ENCODE results near the gene NSUN7.

Gene NSUN7

GRCh38 chr4:40848940-40849339, 99.2 kb downstream of the NSUN7 start:
- DNase-seq (ENCODE audit: low read depth) = no peak

DNA sequence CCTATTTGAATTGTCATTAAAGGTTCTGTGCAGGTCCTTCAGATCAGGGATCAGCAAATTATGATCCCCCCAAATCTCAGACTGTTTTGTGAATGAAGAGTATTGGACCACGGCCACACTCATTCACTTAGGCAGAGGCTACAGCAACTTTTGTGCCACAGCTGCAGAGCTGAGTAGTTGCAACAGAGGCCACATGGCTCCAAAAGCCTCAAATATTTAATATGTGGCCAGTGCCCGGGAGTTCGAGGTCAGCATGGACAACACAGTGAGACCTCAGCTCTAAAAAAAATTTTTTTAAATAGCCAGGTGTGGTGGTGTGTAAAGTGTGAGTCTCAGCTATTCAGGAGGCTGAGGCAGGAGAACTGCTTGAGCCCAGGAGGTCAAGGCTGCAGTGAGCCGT, 100.7 kb downstream of the NSUN7 start:
- no peak for DNase-seq (ENCODE audit: low read depth)

DNA sequence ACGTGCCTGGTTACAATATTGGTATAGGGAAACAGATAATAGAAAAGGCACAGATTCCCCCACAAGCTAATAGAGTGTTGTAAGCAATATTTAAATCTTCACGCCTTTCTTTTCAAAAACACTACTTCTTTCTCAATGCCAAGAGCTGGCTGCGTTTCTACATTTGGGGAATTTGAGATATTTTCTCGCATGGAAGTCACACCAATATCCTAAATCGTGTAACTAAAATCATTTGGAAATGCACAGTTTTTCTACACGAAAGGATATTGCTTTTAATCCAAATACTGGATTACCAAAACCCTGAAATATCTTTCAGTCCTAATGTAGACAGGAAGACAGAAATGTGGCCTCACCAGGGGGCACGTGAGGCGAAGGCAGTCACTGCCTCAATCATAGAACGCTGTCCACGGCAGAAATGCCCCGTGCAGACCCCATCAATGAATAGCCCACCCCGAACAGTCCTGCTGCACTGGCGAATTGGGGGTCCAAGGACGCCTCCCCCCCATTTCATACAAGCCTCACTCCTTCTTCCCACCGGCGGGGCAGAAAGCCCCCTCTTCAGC, 106.6 kb downstream of the NSUN7 start:
- no peak for DNase-seq (ENCODE audit: low read depth)

- DNase-seq (ENCODE audit: low read depth) = peak; percentile 41
Observed at GRCh38 chr4:40856840-40857362, 107.1 kb downstream of the NSUN7 start.

- no peak for DNase-seq (ENCODE audit: low read depth)
Observed at GRCh38 chr4:40857956-40858355, 108.2 kb downstream of the NSUN7 start.

GRCh38 chr4:40858962-40859361, 109.2 kb downstream of the NSUN7 start:
- no peak for DNase-seq (ENCODE audit: low read depth)
